Ammon's horn (tissue), 1 donor: ENCODE results near the gene MORN5.
"Not testable (repeated sequence)": the region's sequence is repeated elsewhere in the genome, so short reads cannot be mapped to it uniquely, and the experiment has no call there.

Experiments
- DNase-seq: peaks from one replicate; pipeline ENCODE4 v3.0.0-alpha.2; 2016; ENCODE audit warnings: low spot score

The MORN5 gene

DNA sequence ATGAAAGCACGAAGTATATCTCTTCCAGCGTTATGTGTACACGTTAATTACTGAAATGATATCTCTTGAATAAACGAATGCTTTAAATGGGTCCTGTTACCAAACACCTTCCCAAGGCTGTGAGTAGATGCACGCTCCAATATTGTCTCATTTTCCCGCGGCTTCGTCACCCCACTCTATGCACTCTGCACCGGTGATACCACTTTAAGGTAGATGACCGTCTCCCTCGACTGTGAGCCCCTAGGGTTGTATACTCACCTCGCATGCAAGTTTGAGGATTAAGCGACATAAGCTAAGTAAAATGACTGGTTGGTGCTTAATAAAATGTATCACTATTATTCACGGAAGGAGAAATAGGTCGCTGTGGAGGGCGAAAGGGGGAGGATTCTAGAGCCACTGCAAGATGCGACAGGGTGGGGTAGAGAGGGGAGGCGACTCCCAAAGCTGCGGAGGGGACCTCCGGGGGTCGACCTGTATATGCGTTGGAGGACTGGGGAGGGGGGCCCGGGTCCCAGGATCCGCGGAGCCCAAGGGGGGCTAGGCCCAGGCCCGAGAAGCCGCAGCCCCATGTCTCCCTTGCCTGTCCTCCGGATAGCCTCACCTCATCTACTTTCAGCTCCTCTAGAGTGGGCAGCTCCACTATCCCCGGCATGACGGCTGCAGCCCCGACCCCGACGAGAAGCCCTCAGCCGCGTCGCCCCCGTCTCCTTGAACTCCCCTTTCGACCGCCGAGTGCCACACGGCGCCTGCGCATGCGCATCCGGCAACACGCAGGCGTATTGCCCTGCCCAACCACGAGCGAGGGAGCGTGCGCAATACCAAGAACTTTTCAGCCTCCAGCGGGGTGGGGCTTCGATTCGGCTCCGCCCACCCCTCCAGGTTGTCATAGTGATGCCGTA, at the start of gene MORN5, which contains the start of gene NDUFA8:
Gene MORN5, plus strand, starts transcription at position 883 of the 899 bp plus-strand sequence. CDS start 65 bp downstream, outside the sequence.
Gene NDUFA8, minus strand, starts transcription at position 754 of the 899 bp plus-strand sequence. Its CDS starts 102 bp downstream, at position 652.
- DNase-seq = peak; percentile 97

DNA sequence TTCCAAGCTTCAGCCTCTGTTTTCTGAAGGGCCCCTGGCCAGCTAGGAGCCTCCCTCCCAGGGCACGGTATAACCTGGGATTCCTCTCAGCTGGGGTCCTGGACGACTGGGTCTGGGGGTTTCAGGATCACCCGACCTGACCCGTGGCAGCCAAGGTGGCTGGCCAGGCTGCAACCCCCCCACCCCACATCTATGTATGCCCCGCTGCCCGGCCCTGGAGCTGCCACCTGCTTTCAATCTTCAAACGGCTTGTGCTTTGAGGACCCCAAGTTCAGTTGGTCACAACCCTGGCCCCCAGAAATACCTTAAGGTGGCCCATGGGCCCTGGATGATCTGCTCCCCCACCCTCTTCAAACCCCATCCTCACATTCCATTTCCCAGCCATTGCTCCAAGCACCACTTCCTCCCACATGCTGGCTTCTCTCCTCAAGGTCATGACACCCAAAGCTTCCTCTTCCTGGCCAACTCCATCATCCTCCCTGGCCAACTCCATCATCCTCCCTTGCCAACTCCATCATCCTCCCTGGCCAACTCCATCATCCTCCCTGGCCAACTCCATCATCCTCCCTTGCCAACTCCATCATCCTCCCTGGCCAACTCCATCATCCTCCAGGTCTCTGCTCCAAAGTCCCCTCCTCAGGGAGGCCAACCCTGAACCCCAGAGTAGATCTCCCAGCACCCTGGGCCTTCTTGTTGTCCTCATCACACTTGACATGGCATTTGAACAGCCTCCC, 49.4 kb upstream of the MORN5 start:
- DNase-seq = no peak

DNA sequence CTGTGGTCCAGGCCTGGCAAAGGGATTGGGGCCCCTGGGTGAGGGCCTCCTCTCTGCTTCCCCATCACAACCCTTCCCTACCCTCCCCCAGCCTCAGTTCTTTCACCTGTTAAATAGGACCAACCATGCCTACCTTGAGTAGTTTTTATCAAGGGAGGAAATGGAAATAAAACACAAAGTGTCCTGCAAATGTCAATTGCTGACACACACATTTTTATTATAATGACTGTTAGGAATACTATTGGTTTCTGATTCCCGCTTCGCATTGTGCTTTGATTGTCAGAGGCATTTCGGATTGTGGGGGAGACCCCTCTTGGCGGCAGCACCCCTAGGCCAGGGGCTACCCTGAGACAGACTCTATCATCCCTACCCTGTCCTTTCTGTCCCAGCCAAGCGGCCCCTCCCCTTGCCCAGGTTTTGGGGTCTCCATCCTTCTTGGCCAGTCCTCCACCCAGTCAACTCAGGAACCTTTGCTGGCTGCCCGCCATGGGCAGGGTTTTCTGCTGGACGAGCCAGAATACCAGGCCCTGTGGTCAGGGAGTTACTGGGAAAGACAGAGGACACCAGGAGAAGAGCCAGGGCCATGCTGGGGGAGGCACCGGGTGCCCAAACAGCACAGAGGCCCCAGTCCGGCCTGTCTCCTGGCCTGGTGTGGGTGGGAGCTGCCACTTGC, 48.2 kb upstream of the MORN5 start:
- no peak for DNase-seq

DNA sequence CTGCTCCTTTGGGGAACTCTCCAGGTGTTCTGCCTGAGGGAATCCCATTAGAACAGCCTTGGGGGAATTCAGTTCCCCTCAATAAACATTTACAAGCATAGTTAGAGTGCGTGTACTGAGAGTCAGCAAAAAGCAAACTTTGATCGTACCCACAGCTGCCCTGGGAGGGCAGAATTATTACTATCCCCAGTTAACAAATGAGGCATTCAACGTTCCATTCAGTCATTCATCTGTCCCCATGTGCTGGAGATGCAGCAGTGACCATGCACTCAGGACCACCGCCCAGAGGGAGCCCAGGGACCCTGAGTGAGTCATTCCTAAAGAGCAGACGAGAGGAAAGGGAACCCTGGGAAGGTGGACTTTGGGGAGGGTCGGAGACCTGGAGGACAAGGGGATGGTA, 47.5 kb upstream of the MORN5 start:
- no peak for DNase-seq

DNA sequence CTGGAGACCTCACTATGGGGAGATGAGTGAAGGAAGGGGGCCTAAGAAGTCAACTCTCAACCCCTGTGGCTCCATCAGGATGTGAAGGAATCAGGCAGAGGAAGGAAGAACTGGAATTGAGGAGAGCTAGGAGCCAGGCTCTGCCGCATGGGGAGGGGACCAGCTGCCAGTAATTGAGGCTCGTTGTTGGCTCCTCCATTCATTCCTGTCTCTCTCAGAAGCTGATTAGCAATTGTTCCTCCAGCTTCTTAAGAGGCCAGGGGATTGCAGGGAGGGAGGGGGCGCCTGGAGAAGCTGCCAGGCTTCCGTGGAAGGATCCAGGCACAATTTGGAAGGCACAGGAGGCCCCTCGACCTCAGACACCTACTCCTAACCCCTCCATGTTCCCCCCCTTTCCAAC, 46.1 kb upstream of the MORN5 start:
- DNase-seq = no peak

DNA sequence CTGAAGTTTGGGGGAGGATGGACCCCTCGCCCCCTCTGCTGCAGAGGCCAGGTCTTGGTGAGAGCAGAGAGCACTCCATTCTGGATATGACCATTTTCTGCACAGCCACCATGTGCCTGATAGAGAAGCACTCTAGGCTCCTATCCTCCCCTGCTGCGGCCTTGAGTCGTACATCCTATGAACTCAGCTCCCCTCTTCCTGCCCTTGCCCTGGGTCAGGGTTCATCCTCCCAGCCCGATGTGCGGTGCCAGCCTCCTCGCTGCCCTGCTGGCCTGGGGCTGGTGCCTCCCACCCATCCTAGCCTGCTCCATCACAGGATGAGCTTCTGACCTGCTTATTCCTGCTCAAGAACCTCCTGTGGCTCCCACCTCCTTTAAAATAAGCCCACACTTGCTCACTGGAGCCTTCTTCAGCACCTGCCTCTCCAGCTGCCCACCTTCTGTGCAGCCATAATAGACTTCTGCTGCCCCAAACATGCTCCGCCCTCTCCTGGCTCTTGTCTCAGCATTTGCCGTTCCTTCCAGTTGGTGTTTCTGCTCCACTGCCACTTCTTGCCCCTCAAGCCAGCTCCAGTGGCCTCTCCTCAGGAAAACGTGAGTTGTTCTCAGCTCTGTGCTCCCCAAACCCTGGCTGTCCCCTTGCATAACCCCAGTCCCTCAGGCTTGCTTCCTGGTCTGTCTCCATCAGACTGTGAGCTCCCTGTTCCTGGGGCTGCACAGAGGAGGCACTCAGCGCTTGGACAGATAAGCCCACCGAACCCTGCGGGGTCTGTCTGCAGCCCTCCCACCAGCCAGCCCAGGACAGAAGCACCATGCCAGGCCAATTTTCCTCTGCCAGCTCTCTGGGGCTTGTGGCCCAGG, 44.3 kb upstream of the MORN5 start:
- no peak for DNase-seq

DNA sequence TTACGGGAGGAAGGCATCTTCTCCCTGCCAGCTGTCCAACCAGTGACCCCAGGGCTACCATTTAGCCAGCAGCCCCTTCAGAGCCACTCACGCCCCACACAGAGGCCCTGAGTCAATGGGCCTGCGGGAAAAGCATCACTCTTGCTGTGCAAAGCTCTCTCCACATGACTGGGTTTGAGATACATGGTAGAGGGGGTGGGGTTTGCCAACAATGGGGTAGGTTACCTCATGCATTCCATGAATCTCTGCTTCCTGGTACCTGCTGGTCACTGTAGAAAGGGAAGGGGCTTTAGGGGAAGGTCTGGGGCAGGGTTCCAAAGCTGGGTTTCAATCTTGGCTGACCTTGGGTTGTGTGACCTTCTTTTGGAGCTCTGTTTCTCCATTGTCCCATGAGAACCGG, 43.7 kb upstream of the MORN5 start:
- DNase-seq = no peak

DNA sequence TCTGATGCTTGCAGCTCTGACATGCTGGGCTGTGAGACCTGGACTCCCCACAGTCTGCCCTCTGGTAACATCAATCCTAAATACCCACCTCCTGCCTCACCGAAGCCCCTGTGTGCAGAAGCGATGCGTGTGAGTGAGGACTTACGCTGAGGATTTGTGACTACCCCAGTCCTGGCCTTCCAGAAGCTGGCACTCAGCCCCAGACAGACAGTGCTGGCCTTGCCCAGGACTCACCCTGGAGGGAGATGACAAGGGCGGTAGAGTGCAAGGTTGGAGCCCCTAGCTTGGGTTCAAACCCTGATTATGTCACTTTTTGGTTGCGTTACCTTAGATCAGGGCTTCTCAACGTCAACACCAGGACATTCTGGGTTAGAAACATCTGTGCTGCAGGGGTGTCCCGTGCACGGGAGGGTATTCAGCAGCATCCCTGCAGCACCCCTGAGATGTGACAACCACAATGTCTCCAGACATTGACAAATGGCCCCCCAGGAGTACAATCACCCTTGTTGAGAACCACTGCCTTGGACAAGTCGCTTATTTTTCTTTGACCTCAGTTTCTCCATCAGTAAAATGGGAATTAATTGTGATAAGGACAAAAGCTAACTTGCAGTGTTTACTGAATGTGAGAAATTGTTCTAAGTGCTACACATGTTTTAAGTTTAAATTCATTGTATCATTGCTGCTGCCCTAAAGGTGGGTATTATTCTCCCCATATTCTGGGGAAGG, 43.1 kb upstream of the MORN5 start:
- no peak for DNase-seq

DNA sequence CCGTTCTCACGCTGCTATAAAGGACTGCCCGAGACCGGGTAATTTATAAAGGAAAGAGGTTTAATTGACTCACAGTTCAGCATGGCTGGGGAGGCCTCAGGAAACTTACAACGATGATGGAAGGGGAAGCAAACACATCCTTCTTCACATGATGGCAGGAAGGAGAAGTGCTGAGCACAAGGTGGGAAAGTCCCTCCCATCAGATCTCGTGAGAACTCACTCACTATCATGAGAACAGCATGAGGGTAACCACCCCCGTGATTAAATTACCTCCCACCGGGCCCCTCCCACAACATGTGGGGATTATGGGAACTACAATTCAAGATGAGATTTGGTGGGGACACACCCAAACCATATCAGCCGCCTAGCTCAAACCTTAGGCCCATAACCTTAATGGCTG, 42.5 kb upstream of the MORN5 start:
- not testable (repeated sequence) for DNase-seq

DNA sequence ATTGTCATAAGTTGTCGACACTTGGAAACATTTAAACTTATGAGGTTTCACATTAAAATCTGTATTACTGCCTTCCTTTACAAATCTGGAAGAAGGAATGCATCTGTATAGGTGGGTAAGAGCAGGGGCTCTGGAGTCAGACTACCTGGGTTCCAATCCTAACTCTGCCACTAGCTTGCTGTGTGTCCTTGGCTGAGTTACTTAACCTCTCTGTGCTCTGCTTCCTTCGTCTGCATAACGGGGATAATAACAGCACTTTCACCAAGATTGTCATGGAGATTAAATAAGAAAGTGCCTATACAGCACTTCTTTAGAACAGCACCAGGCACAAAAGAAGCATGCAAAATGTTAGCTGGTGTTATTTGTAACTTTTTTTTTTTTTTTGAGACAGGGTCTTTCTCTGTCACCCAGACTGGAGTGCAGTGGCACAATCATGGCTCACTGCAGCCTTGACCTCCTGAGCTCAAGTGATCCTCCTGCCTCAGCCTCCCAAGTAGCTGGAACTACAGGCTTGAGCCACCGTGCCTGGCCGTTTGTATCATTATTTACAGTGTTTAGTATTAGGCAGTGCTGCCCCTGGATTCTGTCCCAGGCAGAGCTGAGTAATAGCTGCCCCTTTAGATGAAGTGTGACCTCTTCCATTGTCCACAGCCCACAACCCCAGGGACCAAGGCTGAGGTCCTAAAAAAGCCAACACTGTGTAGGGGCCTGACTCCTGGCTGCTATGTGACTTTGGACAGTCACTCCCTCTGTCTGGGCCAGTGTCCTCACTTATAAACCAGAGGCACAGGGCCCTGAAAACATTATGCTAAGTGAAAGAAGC, 41.2 kb upstream of the MORN5 start:
- no peak for DNase-seq

DNA sequence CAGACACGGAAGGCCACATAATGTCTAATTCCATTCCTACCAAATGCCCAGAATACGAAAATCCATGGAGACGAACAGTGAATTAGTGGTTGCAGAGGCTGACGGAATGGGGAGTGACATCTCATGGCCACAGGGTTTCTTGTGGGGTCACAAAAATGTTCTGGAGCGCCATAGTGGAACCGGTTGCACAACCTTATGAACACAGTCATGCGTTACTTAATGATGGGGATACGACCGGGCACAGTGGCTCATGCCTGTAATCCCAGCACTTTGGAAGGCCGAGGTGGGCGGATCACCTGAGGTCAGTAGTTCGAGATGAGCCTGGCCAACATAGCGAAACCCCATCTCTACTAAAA, 40.6 kb upstream of the MORN5 start:
- DNase-seq = no peak

DNA sequence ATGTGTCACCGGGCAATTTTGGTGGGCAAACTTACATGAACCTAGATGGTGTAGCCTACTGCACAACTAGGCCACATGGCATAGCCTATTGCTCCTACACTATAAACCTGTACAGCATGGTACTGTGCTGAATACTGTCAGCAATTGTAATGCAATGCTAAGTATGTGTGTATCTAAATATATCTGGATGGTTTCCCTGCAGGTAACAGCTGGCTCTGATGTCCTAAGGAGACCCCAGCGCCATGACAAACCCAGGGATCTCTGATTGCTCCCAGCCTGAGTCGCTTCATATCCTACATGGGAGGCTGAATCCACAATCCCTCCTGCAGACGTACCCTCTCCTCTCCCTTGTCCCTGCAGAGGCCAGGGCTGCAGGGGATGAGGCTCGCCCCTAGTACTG, 40.0 kb upstream of the MORN5 start:
- no peak for DNase-seq

DNA sequence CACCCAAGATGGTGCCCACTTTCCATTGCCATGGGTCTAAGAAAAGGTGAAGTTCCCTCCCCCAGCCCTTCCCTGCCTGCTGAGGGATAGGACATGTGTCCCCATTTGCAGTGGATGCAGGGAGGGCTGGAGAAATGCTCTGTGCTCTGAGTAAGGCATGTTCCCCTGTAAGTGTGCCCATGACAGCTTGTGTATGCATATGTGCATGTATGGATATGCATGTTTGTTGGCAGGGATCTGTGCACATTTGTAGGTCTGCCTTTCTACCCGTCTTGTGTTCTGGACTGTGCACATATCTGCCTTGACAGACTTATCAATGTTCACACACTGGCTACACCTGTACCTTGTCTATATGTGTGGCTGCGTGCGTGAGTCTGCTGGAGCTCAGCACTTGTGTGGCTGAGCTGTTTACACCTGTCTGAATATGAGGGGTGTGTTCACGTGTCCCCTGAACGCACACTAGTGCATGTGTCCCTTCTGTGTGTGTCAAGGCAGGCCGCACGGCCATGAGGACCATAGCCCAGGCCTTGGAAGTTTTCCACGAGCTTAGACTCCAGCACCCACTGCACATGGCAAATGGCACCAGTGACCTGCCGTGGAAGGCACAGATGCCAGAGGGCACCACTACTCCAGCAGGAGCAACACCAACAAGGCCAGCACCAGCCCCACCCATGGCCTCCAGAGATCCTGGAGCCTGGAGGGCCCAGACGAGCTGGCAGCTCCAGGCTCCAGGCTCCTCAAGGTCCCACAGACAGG, 39.2 kb upstream of the MORN5 start:
- DNase-seq = no peak

DNA sequence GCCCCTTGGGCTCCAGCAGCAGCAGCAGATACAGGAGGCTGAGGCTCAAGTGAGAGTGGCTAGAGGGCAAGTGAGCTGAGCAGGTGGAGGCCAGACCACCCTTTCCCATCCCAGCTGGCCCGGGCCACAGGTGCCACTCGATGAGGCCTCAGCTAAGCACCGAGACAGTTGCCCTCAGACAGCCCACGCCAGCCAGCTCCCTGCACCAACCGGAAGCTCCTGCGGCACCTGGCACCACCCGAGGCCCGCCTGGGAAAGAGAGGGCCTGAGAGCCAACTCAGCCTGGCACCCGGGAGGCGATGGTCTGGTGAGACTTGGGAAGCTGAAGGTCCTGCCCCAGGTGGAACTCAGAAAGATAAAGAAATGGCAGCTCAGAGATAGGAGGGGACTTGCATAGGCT, 38.3 kb upstream of the MORN5 start:
- no peak for DNase-seq

DNA sequence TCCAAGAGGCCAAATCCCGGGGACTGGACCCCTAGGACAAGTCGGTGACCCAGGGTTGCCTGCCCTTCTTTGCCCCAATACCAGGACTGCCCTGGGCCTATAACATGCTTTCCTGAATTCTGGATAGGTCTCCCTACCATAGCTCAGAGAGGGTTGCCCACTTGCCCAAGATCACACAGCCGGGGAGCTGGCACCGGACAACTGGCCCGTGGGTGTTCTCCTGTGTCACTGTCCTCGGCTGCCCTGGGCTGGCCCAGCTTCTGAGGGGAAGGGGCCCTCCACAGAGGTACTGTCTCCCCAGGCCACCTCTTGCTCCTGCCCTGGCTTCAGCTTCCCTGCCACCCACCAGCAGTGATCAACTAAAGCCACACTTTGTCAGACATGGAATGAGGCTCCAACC, 37.8 kb upstream of the MORN5 start:
- no peak for DNase-seq

DNA sequence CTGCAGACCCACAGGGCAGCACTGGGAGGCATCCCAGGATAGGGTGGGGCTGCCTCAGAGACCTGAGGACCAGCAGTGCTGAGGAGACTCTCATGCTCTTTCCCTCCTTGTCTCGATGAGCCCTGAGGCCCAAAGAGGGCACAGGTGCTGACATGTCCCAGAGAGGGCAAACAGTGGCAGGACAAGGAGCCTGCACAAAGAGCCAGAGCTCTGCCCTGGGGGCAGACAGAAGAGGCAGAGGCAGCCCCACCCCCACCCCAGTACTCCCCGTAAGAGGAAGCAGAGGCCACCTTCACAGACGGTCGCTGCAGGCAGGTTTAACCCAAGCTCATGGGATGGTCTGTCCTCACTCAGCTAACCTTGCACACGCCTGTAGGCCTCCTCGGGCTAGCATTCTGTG, 37.2 kb upstream of the MORN5 start:
- DNase-seq = no peak

DNA sequence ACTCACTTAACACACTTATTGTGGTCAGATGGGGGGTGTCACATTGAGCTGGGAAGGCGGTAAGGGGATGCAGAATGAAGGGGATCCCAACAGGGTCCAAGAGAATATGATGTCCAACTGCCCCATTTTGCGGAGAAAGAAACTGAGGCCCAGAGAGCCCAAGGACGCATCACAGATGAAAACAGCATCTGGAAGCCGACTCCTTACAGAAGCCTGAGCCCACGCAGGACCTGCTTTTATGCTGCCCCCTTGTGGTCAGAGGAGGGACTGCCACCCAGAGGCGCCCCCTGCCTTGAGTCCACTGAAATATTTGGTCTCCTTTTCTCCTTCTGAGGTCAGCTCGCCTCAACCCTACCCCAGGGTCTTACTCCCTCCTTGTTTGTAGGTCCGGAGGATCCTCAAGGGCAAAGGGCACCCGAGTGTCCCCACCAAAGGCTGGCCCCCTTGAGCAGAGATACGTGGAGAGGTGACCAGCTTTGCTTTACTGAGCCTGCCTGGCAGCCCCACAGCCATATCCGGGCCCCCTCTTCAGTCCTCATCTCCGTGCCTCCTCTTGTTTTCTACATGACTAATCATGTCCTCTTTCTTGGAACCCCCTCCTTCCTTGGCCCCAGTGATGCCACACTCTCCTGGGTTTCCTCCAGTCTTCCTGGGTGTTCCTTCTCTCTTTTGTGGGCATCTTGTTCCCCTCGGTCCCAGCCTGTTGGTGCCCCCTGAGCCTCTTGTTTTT, 36.6 kb upstream of the MORN5 start:
- DNase-seq = peak; percentile 80

DNA sequence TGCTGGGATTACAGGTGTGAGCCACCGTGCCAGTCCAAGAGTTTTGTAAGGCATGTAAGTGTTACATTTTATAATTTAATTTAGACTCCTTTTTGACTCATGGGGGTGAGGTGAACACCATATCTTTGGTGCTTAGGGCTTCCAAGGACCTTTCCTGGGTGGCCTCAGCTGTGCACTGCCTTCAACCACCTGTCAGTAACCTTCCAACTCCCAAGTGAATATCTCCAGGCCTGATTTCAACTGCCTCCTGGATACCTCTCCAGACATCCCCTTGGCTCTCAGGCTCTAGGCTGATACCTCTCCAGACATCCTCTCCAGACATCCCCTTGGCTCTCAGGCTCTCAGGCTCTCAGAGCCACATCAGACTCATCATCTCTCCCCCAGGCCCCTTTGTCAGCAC, 35.7 kb upstream of the MORN5 start:
- no peak for DNase-seq

DNA sequence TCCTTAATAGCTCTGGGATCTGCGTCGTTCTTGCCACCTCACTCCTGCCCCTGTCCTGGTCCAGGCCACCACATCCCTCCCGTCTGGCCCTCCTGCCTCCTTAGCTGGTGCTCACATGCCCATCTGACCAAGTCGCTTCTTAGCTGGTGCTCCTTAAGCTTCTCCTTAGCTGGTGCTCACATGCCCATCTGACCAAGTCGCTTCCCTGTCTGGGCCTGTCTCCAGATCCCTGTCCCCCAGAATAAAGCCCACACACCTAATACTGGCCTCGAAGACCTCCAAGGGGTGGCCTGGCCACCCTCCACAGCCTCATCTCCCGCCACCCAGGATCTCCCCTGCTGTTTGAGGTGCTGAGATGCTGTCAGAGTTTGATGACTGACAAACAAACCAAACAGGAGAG, 35.2 kb upstream of the MORN5 start:
- DNase-seq = no peak
